Activated naive CD4-positive, alpha-beta T cell treated with anti-CD3 and anti-CD28 coated beads for 36 hours (primary cell): ENCODE results near the gene CCDC196. TPM values are rescaled to one million over a fixed set of nuclear protein-coding genes. Genes with fewer than 3 reads are reported as not detected.
"Not testable (repeated sequence)": the region's sequence is repeated elsewhere in the genome, so short reads cannot be mapped to it uniquely, and the experiment has no call there.

Experiments used
- CTCF ChIA-PET: fragments of 350-600 bp; sonication (Branson Sonifier 250); formaldehyde crosslinking; loops from one replicate; lab custom pipeline; 2021; ENCODE audit warnings: antibody characterized with exemption; lab: Charles Lee
- DNase-seq: peaks from one replicate; pipeline ENCODE4 v3.0.0-alpha.2; 2020
- H3K27ac Mint-ChIP-seq: one replicate; pipeline ENCODE4 v1.8.0; 2021; ENCODE audit warnings: mild to moderate bottlenecking, mixed read lengths
- H3K27me3 Mint-ChIP-seq: one replicate; pipeline ENCODE4 v1.8.0; 2021; ENCODE audit warnings: low read depth, mixed read lengths
- H3K36me3 Mint-ChIP-seq: one replicate; pipeline ENCODE4 v1.8.0; 2021; ENCODE audit warnings: low read depth, mixed read lengths
- H3K4me1 Mint-ChIP-seq: one replicate; pipeline ENCODE4 v1.8.0; 2021; ENCODE audit warnings: low read depth, mixed read lengths
- H3K4me3 Mint-ChIP-seq: one replicate; pipeline ENCODE4 v1.8.0; 2021; ENCODE audit warnings: mild to moderate bottlenecking, moderate library complexity, mixed read lengths
- H3K9me3 Mint-ChIP-seq: one replicate; pipeline ENCODE4 v1.8.0; 2021; ENCODE audit warnings: mixed read lengths
- intact Hi-C: fragments of 100-400 bp; cut with micrococcal nuclease; formaldehyde crosslinking; loops from one replicate; pipeline ENCODE4 v1.15.1; 2023
- total RNA-seq, 2 experiments: library from RNA; stranded (reverse); gene quantifications; one replicate each; pipeline ENCODE4 v1.2.3, GENCODE V29; 2021

CCDC196 gene
- total RNA-seq, 2 experiments from 2014 or later = not detected

DNA sequence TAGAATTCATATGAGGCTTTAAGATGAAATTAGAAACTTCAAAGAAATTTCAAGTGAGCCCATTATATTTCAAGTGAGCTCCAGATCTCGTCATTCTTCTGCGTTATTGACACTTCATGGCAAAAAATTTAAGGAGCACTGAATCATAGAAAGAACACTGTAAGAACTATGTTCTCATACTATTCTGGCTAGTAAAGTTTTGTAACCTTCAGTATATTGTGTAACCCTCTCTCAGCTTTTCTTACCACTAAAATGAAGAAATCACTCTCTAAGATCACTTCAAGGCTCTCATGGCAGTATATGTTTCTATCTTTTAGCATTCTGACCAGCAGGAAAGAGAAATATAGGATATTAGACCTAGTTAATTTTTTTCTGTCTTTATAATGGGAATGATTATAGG, 28.0 kb downstream of the CCDC196 start:
- CTCF ChIA-PET = no interaction called here
- intact Hi-C loops = no loop called here
- peaks cover 7% of the 10 kb centered on the region for H3K27me3 Mint-ChIP-seq
- H3K36me3 Mint-ChIP-seq = no peaks in the 10 kb centered on the region
- peaks cover 6% of the 10 kb centered on the region for H3K9me3 Mint-ChIP-seq
- H3K27ac Mint-ChIP-seq = no peak overlapping the region
- DNase-seq = no peak
- no peak overlapping the region for H3K4me3 Mint-ChIP-seq
- peaks cover 22% of the 10 kb centered on the region for H3K4me1 Mint-ChIP-seq

- Mint-ChIP-seq H3K4me3 (no peak overlapping the region), H3K36me3 (peaks cover 1% of the 10 kb centered on the region), H3K27me3 (no peaks in the 10 kb centered on the region), H3K4me1 (peaks cover 8% of the 10 kb centered on the region), H3K27ac (no peak overlapping the region), H3K9me3 (peaks cover 4% of the 10 kb centered on the region)
- intact Hi-C loops = no loop called here
- no peak for DNase-seq
- CTCF ChIA-PET = no interaction called here
These were observed 44.4 kb downstream of the CCDC196 start for GRCh38 chr14:66530526-66530925.

GRCh38 chr14:66539034-66539433, 52.9 kb downstream of the CCDC196 start:
- intact Hi-C loops = no loop called here
- Mint-ChIP-seq H3K27ac (no peak overlapping the region), H3K36me3 (no peaks in the 10 kb centered on the region), H3K9me3 (no peaks in the 10 kb centered on the region), H3K4me1 (peaks cover 16% of the 10 kb centered on the region), H3K27me3 (no peaks in the 10 kb centered on the region), H3K4me3 (no peak overlapping the region)
- no peak for DNase-seq
- CTCF ChIA-PET = interaction anchor here (0.7 kb wide), 1 partner anchor 1165 kb away, joined by 3 read pairs; no protein-coding TSS in a partner anchor

DNA sequence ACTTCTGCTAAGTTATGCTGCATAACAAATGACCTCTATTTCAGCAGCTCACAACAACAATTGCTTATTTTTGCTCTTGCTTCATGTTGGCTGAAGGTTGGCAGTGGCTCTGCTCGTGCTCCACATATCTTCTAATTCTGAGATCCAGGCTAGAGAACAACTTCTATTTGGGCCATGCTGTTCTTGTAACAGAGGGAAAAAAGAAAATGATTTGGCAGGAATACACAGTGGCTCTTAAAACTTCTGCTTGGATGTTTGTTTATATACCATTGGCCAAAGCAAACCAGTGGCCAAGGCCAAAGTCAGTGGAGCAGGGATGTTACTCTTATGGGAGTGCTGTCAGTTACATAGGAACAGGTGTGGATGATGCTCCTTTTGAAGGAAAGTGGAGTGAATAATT, 53.9 kb downstream of the CCDC196 start:
- CTCF ChIA-PET = no interaction called here
- no peaks in the 10 kb centered on the region for H3K36me3 Mint-ChIP-seq
- H3K9me3 Mint-ChIP-seq = no peaks in the 10 kb centered on the region
- no peak for DNase-seq
- H3K27me3 Mint-ChIP-seq = no peaks in the 10 kb centered on the region
- H3K4me3 Mint-ChIP-seq = no peak overlapping the region
- intact Hi-C loops = no loop called here
- peaks cover 16% of the 10 kb centered on the region for H3K4me1 Mint-ChIP-seq
- H3K27ac Mint-ChIP-seq = no peak overlapping the region

DNA sequence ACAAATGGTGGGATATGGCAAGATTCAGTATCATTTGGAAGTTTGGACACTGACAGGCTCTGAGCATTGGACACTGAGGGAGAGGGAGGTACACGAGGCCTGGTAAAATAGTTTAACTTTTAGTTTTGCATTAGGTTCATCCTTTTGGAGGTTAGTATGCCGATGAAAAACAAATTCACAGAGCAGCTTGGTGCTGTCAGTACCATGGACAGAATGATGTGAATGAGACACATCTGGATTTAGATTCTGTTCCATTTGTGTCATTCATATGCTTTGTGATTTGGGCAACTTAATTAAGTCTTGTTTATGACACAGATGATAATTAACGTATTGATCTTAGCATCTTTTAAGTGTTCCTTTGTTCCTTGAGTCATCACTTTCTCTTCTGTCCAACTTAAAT, 55.5 kb downstream of the CCDC196 start:
- CTCF ChIA-PET = no interaction called here
- no peaks in the 10 kb centered on the region for H3K36me3 Mint-ChIP-seq
- H3K27me3 Mint-ChIP-seq = no peaks in the 10 kb centered on the region
- H3K4me1 Mint-ChIP-seq = peaks cover 14% of the 10 kb centered on the region
- H3K9me3 Mint-ChIP-seq = no peaks in the 10 kb centered on the region
- DNase-seq = no peak
- no peak overlapping the region for H3K4me3 Mint-ChIP-seq
- no peak overlapping the region for H3K27ac Mint-ChIP-seq
- intact Hi-C loops = no loop called here

DNA sequence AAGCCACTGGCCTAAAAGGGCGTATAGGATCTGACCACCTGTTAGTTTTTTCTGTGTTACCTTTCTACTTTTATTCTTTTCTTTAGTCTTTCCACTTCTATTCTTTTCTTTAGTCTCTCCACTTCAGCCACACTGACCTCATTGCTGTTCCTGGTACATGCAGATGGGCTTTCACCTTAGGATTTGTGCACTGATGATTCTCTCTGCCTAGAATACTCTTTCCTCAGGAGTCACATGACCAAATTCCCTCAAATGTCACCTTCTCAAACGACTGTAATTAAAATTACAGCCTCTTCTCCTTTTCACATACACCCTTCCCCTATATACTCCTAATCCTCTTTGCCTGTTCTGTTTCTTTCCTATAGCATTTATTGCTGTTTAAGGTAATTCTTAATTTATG, 57.8 kb downstream of the CCDC196 start:
- Mint-ChIP-seq H3K4me3 (no peak overlapping the region), H3K27ac (no peak overlapping the region), H3K27me3 (no peaks in the 10 kb centered on the region), H3K9me3 (no peaks in the 10 kb centered on the region), H3K4me1 (peaks cover 4% of the 10 kb centered on the region), H3K36me3 (peaks cover 5% of the 10 kb centered on the region)
- CTCF ChIA-PET = no interaction called here
- DNase-seq = no peak
- intact Hi-C loops = no loop called here

DNA sequence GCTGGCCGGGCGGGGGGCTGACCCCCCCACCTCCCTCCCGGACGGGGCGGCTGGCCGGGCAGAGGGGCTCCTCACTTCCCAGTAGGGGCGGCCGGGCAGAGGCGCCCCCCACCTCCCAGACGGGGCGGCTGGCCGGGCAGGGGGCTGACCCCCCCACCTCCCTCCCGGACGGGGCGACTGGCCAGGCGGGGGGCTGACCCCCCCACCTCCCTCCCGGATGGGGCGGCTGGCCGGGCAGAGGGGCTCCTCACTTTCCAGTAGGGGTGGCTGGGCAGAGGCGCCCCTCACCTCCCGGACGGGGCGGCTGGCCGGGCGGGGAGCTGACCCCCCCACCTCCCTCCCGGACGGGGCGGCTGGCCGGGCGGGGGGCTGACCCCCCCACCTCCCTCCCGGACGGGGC, 59.0 kb downstream of the CCDC196 start:
- H3K36me3 Mint-ChIP-seq, H3K4me1 Mint-ChIP-seq, H3K9me3 Mint-ChIP-seq, H3K4me3 Mint-ChIP-seq, intact Hi-C loops, H3K27ac Mint-ChIP-seq, DNase-seq, CTCF ChIA-PET, H3K27me3 Mint-ChIP-seq: not testable (repeated sequence)

GRCh38 chr14:66545751-66546150, 59.6 kb downstream of the CCDC196 start:
- H3K27me3 Mint-ChIP-seq, CTCF ChIA-PET, DNase-seq, H3K4me3 Mint-ChIP-seq, H3K9me3 Mint-ChIP-seq, H3K27ac Mint-ChIP-seq, intact Hi-C loops, H3K4me1 Mint-ChIP-seq, H3K36me3 Mint-ChIP-seq: not testable (repeated sequence)

Other genes starting within 250 kb of the CCDC196 start
- gene GPHN, start 21.8 kb downstream of the CCDC196 start, total RNA-seq = 10 to 100 TPM; 14.2 to 21.4 TPM